ENCODE results near the gene KCNK10. TPM values are rescaled to one million over a fixed set of nuclear protein-coding genes. Genes with fewer than 3 reads are reported as not detected.

The KCNK10 gene
- total and polyA plus RNA-seq, 4 experiments from 2014 or later = not detected

DNA sequence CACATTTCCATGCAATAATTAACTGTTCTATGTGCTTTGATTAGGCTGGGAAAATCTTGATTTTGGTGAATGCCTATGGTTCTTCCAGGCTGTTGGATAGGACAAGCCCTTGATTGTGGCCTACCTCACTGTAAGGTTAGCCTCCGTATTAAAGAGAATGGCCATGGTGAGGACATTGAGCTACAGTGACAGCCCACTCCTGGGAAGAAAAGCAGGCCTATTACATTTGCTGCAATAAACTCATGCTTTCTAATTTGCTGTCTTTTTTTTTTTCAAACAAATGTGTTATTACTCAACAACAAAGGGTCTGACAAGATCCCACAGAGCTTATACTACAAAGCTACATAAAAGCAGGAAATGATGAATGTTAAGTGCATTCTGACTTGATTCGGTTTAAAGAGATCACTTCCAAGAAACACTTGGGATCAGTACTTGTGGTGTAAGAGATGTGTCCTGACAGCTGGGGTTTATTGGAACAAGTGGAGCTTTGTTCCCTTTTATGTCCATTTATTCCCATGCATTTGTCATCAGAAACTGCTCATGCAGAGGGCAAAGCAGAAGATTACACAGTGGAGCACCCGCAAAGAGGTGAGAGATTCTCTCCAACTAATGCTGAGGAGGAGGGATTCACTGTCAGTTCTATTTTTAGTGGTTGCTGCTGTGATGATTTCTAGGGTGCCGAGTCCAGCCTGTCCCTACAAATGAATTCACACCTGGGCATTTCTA is 29.1 kb upstream of the KCNK10 start:
- CTCF ChIA-PET (ENCODE audit: partially characterized antibody) = no interaction called here
- Mint-ChIP-seq H3K27ac (no peak overlapping the region), H3K4me1 (no peaks in the 10 kb centered on the region), H3K9me3 (no peaks in the 10 kb centered on the region), H3K27me3 (no peaks in the 10 kb centered on the region), H3K4me3 (no peak overlapping the region), H3K36me3 (no peaks in the 10 kb centered on the region)
- no peaks in the 10 kb centered on the region for H3K36me3 ChIP-seq (ENCODE audit: insufficient read depth, low read length)
- no peaks in the 10 kb centered on the region for H3K27me3 ChIP-seq (ENCODE audit: insufficient read depth, low read length)
- no peak for DNase-seq
- POLR2A ChIA-PET (ENCODE audit: partially characterized antibody) = no interaction called here
- no peaks in the 10 kb centered on the region for H3K9me3 ChIP-seq (ENCODE audit: control insufficient read depth in 1 of 2, low read length in 2 of 2)
- intact Hi-C loops (cut with micrococcal nuclease) = no loop called here
- H3K4me3 ChIP-seq (ENCODE audit: low read length in 2 of 2) = no peak overlapping the region
- H3K4me1 ChIP-seq (ENCODE audit: insufficient read depth, low read length) = no peaks in the 10 kb centered on the region
- H3K27ac ChIP-seq (ENCODE audit: low read depth, low read length) = no peak overlapping the region

DNA sequence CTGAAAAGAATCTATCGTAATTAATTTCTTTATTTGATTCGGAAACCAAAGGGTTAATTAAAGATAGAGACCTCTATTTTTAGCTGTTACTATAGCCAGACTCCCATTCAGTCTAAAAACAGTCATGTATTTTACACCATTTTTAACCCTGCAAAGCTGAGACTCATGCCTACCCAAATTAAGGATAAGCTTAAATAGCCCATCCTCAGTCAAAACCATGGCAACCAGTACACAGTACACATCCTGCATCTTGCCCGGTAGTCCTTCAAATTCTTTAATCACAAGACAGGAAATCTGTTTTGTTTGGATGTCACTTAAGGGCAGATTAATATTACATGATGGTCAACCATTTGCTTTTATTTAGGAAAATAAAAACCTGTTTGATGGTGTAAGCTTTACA is 25.5 kb upstream of the KCNK10 start:
- no peak for DNase-seq
- H3K27me3 Mint-ChIP-seq = no peaks in the 10 kb centered on the region
- Histone ChIP-seq H3K4me3 (ENCODE audit: low read length in 2 of 2) (no peak overlapping the region), H3K9me3 (ENCODE audit: control insufficient read depth in 1 of 2, low read length in 2 of 2) (no peaks in the 10 kb centered on the region), H3K36me3 (ENCODE audit: insufficient read depth, low read length) (no peaks in the 10 kb centered on the region), H3K27ac (ENCODE audit: low read depth, low read length) (no peak overlapping the region), H3K27me3 (ENCODE audit: insufficient read depth, low read length) (no peaks in the 10 kb centered on the region), H3K4me1 (ENCODE audit: insufficient read depth, low read length) (no peaks in the 10 kb centered on the region)
- no peaks in the 10 kb centered on the region for H3K9me3 Mint-ChIP-seq
- ChIA-PET POLR2A (ENCODE audit: partially characterized antibody) (no interaction called here), CTCF (ENCODE audit: partially characterized antibody) (no interaction called here)
- H3K4me3 Mint-ChIP-seq = no peak overlapping the region
- intact Hi-C loops (cut with micrococcal nuclease) = no loop called here
- no peaks in the 10 kb centered on the region for H3K36me3 Mint-ChIP-seq
- no peaks in the 10 kb centered on the region for H3K4me1 Mint-ChIP-seq
- no peak overlapping the region for H3K27ac Mint-ChIP-seq

DNA sequence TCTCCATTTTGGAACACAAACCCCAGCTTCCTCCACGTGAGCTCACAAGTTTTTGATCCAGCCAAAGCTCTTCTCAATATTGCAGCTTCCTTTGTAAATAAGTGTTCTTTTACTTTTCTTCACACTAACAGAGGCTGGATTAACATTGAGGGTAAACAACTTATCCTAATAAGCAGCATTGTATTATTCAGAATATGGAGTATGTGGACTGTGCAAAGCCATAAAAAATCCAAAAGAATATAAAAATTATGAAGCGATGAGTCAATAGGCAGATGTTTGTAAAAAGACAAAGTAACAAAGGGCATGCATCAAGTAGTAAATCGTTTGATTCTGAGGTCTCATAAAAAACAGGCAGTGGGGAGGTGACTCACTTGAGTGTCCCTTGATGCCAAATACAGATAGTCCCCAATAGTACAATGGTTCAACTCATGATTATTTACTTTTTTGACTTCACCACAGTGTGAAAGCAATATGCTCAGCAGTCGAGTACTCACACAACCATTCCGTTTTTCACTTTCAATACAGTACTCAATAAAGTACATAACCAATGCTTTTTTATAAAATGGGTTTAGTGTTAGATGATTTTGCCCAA is 23.1 kb upstream of the KCNK10 start:
- intact Hi-C loops (cut with micrococcal nuclease) = no loop called here

DNA sequence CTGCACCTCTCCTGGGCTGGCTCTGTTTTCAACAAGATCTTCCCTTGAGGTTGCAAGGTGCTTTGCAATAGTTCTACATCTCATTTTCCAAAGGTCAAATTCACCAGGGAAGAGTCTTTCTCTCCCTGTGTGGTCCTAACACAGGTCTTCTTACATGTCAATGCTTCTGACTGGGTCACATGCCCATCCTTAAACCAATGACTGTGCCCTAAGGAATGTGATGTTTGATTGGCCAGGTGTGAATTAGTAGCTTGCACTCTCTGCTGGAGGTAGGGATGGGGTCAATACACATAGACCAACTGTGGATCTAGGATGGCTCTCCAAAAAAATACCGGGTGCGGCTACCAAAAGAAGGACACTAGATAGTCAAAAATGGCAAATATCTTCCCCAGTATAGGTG is 19.9 kb upstream of the KCNK10 start:
- H3K4me3 Mint-ChIP-seq = no peak overlapping the region
- Histone ChIP-seq H3K36me3 (ENCODE audit: insufficient read depth, low read length) (no peaks in the 10 kb centered on the region), H3K4me3 (ENCODE audit: low read length in 2 of 2) (no peak overlapping the region), H3K27me3 (ENCODE audit: insufficient read depth, low read length) (no peaks in the 10 kb centered on the region), H3K27ac (ENCODE audit: low read depth, low read length) (no peak overlapping the region), H3K4me1 (ENCODE audit: insufficient read depth, low read length) (no peaks in the 10 kb centered on the region), H3K9me3 (ENCODE audit: control insufficient read depth in 1 of 2, low read length in 2 of 2) (no peaks in the 10 kb centered on the region)
- DNase-seq = no peak
- H3K9me3 Mint-ChIP-seq = no peaks in the 10 kb centered on the region
- intact Hi-C loops (cut with micrococcal nuclease) = no loop called here
- H3K36me3 Mint-ChIP-seq = no peaks in the 10 kb centered on the region
- CTCF ChIA-PET (ENCODE audit: partially characterized antibody) = no interaction called here
- peaks cover 1 to 15% of the 10 kb centered on the region in 2 donors for H3K27me3 Mint-ChIP-seq
- no peak overlapping the region for H3K27ac Mint-ChIP-seq
- POLR2A ChIA-PET (ENCODE audit: partially characterized antibody) = no interaction called here
- no peaks in the 10 kb centered on the region for H3K4me1 Mint-ChIP-seq

More for the DNA sequence above, 23.1 kb upstream of the KCNK10 start:
- H3K27me3 Mint-ChIP-seq = peaks cover 1 to 8% of the 10 kb centered on the region in 2 donors
- H3K4me1 Mint-ChIP-seq = no peaks in the 10 kb centered on the region
- no peak overlapping the region for H3K4me3 ChIP-seq (ENCODE audit: low read length in 2 of 2)
- H3K4me1 ChIP-seq (ENCODE audit: insufficient read depth, low read length) = no peaks in the 10 kb centered on the region
- POLR2A ChIA-PET (ENCODE audit: partially characterized antibody) = no interaction called here
- no peaks in the 10 kb centered on the region for H3K36me3 ChIP-seq (ENCODE audit: insufficient read depth, low read length)
- H3K27me3 ChIP-seq (ENCODE audit: insufficient read depth, low read length) = no peaks in the 10 kb centered on the region
- H3K27ac ChIP-seq (ENCODE audit: low read depth, low read length) = no peak overlapping the region
- no peak for DNase-seq
- H3K36me3 Mint-ChIP-seq = no peaks in the 10 kb centered on the region
- H3K9me3 Mint-ChIP-seq = no peaks in the 10 kb centered on the region
- H3K4me3 Mint-ChIP-seq = no peak overlapping the region
- H3K9me3 ChIP-seq (ENCODE audit: control insufficient read depth in 1 of 2, low read length in 2 of 2) = no peaks in the 10 kb centered on the region
- no peak overlapping the region for H3K27ac Mint-ChIP-seq
- CTCF ChIA-PET (ENCODE audit: partially characterized antibody) = no interaction called here

DNA sequence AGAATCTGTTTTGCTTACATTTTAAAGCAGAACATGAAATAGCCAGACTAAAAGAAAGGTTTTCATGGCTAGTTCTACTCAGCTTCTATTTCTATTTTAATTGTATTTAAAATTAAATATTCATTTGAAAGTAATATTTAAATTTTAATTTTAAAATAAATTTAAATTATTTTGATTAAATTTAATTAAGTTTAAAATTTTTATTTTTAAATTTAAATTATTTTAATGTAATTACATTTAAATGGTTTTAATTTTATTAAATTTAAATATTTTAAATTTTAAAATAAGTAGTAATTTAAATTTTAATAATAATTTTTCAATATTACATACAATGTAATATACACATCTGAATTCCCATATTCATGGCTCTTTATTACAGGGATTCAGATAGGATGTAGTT is 17.3 kb upstream of the KCNK10 start:
- no peak overlapping the region for H3K27ac Mint-ChIP-seq
- H3K9me3 Mint-ChIP-seq = no peaks in the 10 kb centered on the region
- Histone ChIP-seq H3K4me3 (ENCODE audit: low read length in 2 of 2) (no peak overlapping the region), H3K27ac (ENCODE audit: low read depth, low read length) (no peak overlapping the region), H3K4me1 (ENCODE audit: insufficient read depth, low read length) (no peaks in the 10 kb centered on the region), H3K36me3 (ENCODE audit: insufficient read depth, low read length) (no peaks in the 10 kb centered on the region), H3K9me3 (ENCODE audit: control insufficient read depth in 1 of 2, low read length in 2 of 2) (no peaks in the 10 kb centered on the region), H3K27me3 (ENCODE audit: insufficient read depth, low read length) (no peaks in the 10 kb centered on the region)
- intact Hi-C loops (cut with micrococcal nuclease) = no loop called here
- POLR2A ChIA-PET (ENCODE audit: partially characterized antibody) = no interaction called here
- peaks cover 7 to 20% of the 10 kb centered on the region in 2 donors for H3K27me3 Mint-ChIP-seq
- H3K4me3 Mint-ChIP-seq = no peak overlapping the region
- no peak for DNase-seq
- no peaks in the 10 kb centered on the region for H3K4me1 Mint-ChIP-seq
- CTCF ChIA-PET (ENCODE audit: partially characterized antibody) = interaction anchor here (1.1 kb wide), 1 partner anchor 10 kb away, joined by 3 read pairs; no protein-coding TSS in a partner anchor
- H3K36me3 Mint-ChIP-seq = no peaks in the 10 kb centered on the region

DNA sequence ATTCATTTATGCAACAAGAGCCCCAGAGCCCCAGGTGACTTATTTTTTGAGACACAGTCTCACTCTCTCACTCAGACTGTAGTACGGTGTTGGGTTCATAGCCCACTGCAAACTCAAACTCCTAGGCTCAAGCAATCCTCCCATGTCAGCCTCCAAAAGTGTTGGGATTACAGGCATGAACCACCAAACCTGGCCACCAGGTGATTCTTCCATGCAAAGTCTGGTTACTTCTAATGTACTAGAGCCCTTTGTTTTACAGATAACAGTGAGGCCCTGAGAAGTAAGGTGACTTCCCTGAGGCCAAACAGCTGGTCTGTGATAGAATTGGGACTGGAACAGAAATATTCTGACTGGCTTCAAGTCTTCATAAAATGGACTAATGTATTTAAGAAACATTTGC is 10.0 kb upstream of the KCNK10 start:
- Mint-ChIP-seq H3K27ac (no peak overlapping the region), H3K27me3 (peaks cover 23 to 44% of the 10 kb centered on the region in 2 donors), H3K4me1 (no peaks in the 10 kb centered on the region), H3K36me3 (no peaks in the 10 kb centered on the region), H3K4me3 (no peak overlapping the region), H3K9me3 (peaks cover 0 to 1% (median 0%) of the 10 kb centered on the region in 8 donors)
- no peak for DNase-seq
- no peaks in the 10 kb centered on the region for H3K4me1 ChIP-seq (ENCODE audit: insufficient read depth, low read length)
- ChIA-PET CTCF (ENCODE audit: partially characterized antibody) (no interaction called here), POLR2A (ENCODE audit: partially characterized antibody) (no interaction called here)
- H3K27ac ChIP-seq (ENCODE audit: low read depth, low read length) = no peak overlapping the region
- no peaks in the 10 kb centered on the region for H3K27me3 ChIP-seq (ENCODE audit: insufficient read depth, low read length)
- H3K36me3 ChIP-seq (ENCODE audit: insufficient read depth, low read length) = no peaks in the 10 kb centered on the region
- no peak overlapping the region for H3K4me3 ChIP-seq (ENCODE audit: low read length in 2 of 2)
- H3K9me3 ChIP-seq (ENCODE audit: control insufficient read depth in 1 of 2, low read length in 2 of 2) = no peaks in the 10 kb centered on the region
- intact Hi-C loops (cut with micrococcal nuclease) = no loop called here

DNA sequence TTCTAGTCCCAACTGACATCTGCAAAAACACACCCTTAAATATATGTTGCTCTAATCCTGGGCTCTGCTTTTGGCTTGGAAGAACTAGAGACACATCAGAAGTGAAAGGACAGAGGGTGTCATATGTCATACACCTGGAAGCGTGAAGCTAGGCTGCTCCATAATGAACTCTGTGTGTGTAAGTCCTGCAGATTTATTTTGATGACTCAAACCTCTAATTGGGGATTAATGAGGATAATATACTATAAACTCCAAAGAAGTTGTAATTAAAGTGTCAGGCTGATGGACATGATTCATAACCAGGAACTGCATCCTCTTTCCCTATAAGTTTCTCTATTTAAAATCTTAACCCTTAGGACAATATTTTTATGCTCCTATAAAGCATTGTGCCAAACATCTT is 4.4 kb upstream of the KCNK10 start:
- H3K4me3 Mint-ChIP-seq = no peak overlapping the region
- POLR2A ChIA-PET (ENCODE audit: partially characterized antibody) = no interaction called here
- intact Hi-C loops (cut with micrococcal nuclease) = no loop called here

More for the DNA sequence above, 4.4 kb upstream of the KCNK10 start:
- H3K27me3 ChIP-seq (ENCODE audit: insufficient read depth, low read length) = peaks cover 12% of the 10 kb centered on the region
- H3K4me3 ChIP-seq (ENCODE audit: low read length in 2 of 2) = no peak overlapping the region
- Mint-ChIP-seq H3K4me1 (peaks cover 0 to 8% (median 6%) of the 10 kb centered on the region in 4 donors), H3K27me3 (peaks cover 44 to 58% of the 10 kb centered on the region in 2 donors), H3K9me3 (peaks cover 0 to 1% (median 0%) of the 10 kb centered on the region in 8 donors), H3K36me3 (no peaks in the 10 kb centered on the region), H3K27ac (no peak overlapping the region)
- H3K36me3 ChIP-seq (ENCODE audit: insufficient read depth, low read length) = no peaks in the 10 kb centered on the region
- H3K4me1 ChIP-seq (ENCODE audit: insufficient read depth, low read length) = no peaks in the 10 kb centered on the region
- no peaks in the 10 kb centered on the region for H3K9me3 ChIP-seq (ENCODE audit: control insufficient read depth in 1 of 2, low read length in 2 of 2)
- DNase-seq = no peak
- CTCF ChIA-PET (ENCODE audit: partially characterized antibody) = no interaction called here
- no peak overlapping the region for H3K27ac ChIP-seq (ENCODE audit: low read depth, low read length)

Data from CD4-positive, alpha-beta memory T cell (primary cell).